Heart left ventricle (tissue), 16 donors: ENCODE results near the gene PRDM16. TPM values are rescaled to one million over a fixed set of nuclear protein-coding genes. Genes with fewer than 3 reads are reported as not detected.

ENCODE experiments used
- ATAC-seq, 4 donors: fragments of 200-7000 bp; cut with Tn5 transposase; one replicate each; pipeline ENCODE4 v1.9.1; 2020 to 2022; ENCODE audit warnings: moderate library complexity in 4 of 4, mild to moderate bottlenecking in 3 of 4, moderate number of reproducible peaks in 1 of 4
- DNase-seq, 5 donors: peaks; one replicate each; pipeline ENCODE4 v3.0.0-alpha.2; 2020
- H3K27ac ChIP-seq, 12 donors: fragments of 200-600 bp; sonication (generic) in 4 of 12; one replicate each; pipeline versions ENCODE4 v1.5.0 to v1.8.0; 2016 to 2022; ENCODE audit warnings: mild to moderate bottlenecking in 2 of 12
- H3K27me3 ChIP-seq, 9 donors: fragments of 200-600 bp; sonication (generic) in 2 of 9; one replicate each; pipeline versions ENCODE4 v1.5.1 to v1.8.0; 2016 to 2022; ENCODE audit warnings: mild to moderate bottlenecking in 3 of 9
- H3K36me3 ChIP-seq, 9 donors: fragments of 200-600 bp; sonication (generic) in 2 of 9; one replicate each; pipeline versions ENCODE4 v1.5.0 to v1.8.0; 2018 to 2022; ENCODE audit warnings: mild to moderate bottlenecking in 2 of 9
- H3K4me1 ChIP-seq, 12 donors: fragments of 200-600 bp; sonication (generic) in 4 of 12; one replicate each; pipeline versions ENCODE4 v1.5.0 to v1.8.0; 2016 to 2022; ENCODE audit warnings: mild to moderate bottlenecking in 3 of 12
- H3K4me3 ChIP-seq, 12 donors: fragments of 200-600 bp; sonication (generic) in 4 of 12; one replicate each; pipeline versions ENCODE4 v1.5.0 to v1.8.0; 2017 to 2022; ENCODE audit warnings: mild to moderate bottlenecking in 9 of 12, moderate library complexity in 4 of 12
- H3K9me3 ChIP-seq, 12 donors: fragments of 200-600 bp; sonication (generic) in 4 of 12; one replicate each; pipeline versions ENCODE4 v1.5.0 to v1.8.0; 2016 to 2022; ENCODE audit warnings: mild to moderate bottlenecking in 1 of 12
- POLR2A ChIP-seq, 2 donors: fragments of 450-650 bp; IDR thresholded peaks; one replicate each; pipeline ENCODE4 v1.6.1; 2017; ENCODE audit warnings: antibody characterized with exemption in 2 of 2, mild to moderate bottlenecking in 2 of 2, moderate library complexity in 2 of 2
- WGBS, 4 donors: extraction: QIAGEN DNeasy Blood & Tissue Kit in 2 of 4; methylation state at CpG; one replicate each; pipeline versions ENCODE4 v1.1.5 to v1.1.7; 2013 to 2018; 5-methylcytosine and 5-hydroxymethylcytosine counted together
- intact Hi-C, 10 donors: fragments of 100-400 bp; cut with DNase I; formaldehyde crosslinking; loops; one replicate each; pipeline versions ENCODE4 v1.11.1 to v1.14.2; 2022
- polyA plus RNA-seq, 2 donors: library from polyadenylated mRNA; stranded (reverse); fragments of 200-250 nt; gene quantifications; one replicate each; pipeline ENCODE4 v1.2.3, GENCODE V29; 2013
- total RNA-seq, 9 donors: library from RNA; depleted of rRNA in 2 of 9; stranded (reverse); fragments of >200 nt in 2 of 9; fragmentation: NEBNext Ultra II Directional in 3 of 9; extraction: Animal tissue kit (Norgen Biotek cat#: 25700) in 3 of 9; gene quantifications; one replicate each; pipeline versions ENCODE4 v1.1.0 to v1.2.4, GENCODE V29; 2016 to 2023
- TF ChIP-seq, protein P1 (sequence below), 12 donors: fragments of 200-600 bp; sonication (generic) in 4 of 12; IDR thresholded peaks; one replicate each; pipeline versions ENCODE4 v1.5.0 to v1.8.0; 2018 to 2022; ENCODE audit warnings: antibody characterized with exemption in 12 of 12, mild to moderate bottlenecking in 5 of 12
- donor health status: ischemic (EF 13 %, LVEDD 7.1; RV severe dilation, severe dysfunction).
- donor health status: healthy with polysubstance abuse.
- donor health status: DM: no; HTN: yes; CAD: no.
- donor health status: DM: no; HTN: no; CAD: no.
- donor health status: ischemic (EF 25% LVEDD 6.9; RV normal size, moderate dysfunction).
- donor health status: ischemic (EF 25% LVEDD 5.7; RV mildly dilated, moderate dysfunction).
- donor health status: healthy.
- donor health status: DM: yes; HTN: yes; CAD: no.
- donor health status: ischemic (EF 35%, LVEDD 5.7; RV mildly dilated, moderate dysfunction).
- donor health status: nonischemic (EF 11% LVEDD 7.7; RV severe dilation, severe dysfunction).
- donor health status: DM: yes; HTN: yes; CAD: no.
- donor health status: PGD.
- donor health status: ischemic (EF 29% LVEDD 5.4; RV normal size, mild dysfunction).
- donor health status: nonischemic (EF 23%, LVEDD 6.1; RV moderate dilation, normal function).

The PRDM16 gene
- total and polyA plus RNA-seq, 11 donors: 6.0 to 22.7 (median 14.0) TPM

DNA sequence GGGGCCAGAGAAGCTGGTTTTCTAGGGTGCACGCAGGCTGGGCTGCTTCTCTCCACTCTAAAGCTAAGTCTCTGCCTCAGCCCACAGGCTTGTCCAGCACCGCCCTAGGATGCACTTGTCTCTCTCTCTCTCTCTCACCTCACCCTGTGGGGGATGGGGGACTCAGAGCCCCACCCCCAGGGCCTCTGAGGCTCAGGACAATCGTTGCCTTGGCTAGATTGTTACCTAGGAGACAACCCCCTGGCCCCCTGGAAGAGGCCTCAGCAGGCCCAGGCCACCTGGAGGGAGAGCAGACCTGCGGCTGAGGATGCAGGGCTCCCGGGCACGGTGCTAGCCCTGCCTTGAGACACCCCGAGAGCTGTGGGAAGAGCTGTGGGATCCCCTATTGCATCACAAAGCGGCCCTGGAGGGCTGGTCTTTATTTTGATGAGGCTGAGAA is 47.8 kb upstream of the PRDM16 start, which contains the start of gene ACTRT2:
ACTRT2 (plus strand) TSS at position 235 of the 439 bp plus-strand sequence. CDS start 220 bp downstream, outside the sequence.
- H3K9me3 ChIP-seq: no peaks in the 10 kb centered on the region
- H3K27me3 ChIP-seq: peaks cover 0 to 5% (median 0%) of the 10 kb centered on the region in 9 donors
- H3K27ac ChIP-seq: no peak within 1 kb of the TSS
- TF ChIP-seq POLR2A (IDR thresholded peaks at IDR 0.05): no peak
- TF ChIP-seq, protein P1, sequence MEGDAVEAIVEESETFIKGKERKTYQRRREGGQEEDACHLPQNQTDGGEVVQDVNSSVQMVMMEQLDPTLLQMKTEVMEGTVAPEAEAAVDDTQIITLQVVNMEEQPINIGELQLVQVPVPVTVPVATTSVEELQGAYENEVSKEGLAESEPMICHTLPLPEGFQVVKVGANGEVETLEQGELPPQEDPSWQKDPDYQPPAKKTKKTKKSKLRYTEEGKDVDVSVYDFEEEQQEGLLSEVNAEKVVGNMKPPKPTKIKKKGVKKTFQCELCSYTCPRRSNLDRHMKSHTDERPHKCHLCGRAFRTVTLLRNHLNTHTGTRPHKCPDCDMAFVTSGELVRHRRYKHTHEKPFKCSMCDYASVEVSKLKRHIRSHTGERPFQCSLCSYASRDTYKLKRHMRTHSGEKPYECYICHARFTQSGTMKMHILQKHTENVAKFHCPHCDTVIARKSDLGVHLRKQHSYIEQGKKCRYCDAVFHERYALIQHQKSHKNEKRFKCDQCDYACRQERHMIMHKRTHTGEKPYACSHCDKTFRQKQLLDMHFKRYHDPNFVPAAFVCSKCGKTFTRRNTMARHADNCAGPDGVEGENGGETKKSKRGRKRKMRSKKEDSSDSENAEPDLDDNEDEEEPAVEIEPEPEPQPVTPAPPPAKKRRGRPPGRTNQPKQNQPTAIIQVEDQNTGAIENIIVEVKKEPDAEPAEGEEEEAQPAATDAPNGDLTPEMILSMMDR (IDR thresholded peaks at IDR 0.05): no peak
- WGBS, 4 donors: 52 to 63% (median 54%) methylated on average over 8 of the region's 8 CpGs
- DNase-seq: no peak
- intact Hi-C loops: no loop called here
- H3K4me1 ChIP-seq: no peaks in the 10 kb centered on the region
- ATAC-seq: no peak
- H3K4me3 ChIP-seq: no peak within 1 kb of the TSS
- H3K36me3 ChIP-seq: no peaks in the 10 kb centered on the region

DNA sequence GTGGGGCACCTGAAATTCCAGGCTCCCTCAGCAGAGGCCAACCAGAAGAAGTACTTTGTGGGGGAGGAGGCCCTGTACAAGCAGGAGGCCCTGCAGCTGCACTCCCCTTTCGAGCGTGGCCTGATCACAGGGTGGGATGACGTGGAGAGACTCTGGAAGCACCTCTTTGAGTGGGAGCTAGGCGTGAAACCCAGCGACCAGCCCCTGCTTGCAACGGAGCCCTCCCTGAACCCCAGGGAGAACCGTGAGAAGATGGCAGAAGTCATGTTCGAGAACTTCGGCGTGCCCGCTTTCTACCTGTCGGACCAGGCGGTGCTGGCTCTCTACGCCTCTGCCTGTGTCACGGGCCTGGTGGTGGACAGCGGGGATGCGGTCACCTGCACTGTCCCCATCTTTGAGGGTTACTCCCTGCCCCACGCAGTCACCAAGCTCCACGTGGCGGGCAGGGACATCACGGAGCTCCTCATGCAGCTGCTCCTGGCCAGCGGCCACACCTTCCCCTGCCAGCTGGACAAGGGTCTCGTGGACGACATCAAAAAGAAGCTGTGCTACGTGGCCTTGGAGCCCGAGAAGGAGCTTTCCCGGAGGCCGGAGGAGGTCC is 47.1 kb upstream of the PRDM16 start:
- peak in 1 of 5 donors; percentile 54 for DNase-seq
- 85 to 95% (median 88%) methylated on average over 19 to 28 of the region's 28 CpGs for WGBS, 4 donors
- TF ChIP-seq, protein P1 (IDR thresholded peaks at IDR 0.05): no peak
- TF ChIP-seq POLR2A (IDR thresholded peaks at IDR 0.05): no peak
- Histone ChIP-seq H3K4me1 (no peaks in the 10 kb centered on the region), H3K27me3 (peaks cover 0 to 5% (median 0%) of the 10 kb centered on the region in 9 donors), H3K36me3 (no peaks in the 10 kb centered on the region), H3K27ac (no peak overlapping the region), H3K9me3 (no peaks in the 10 kb centered on the region), H3K4me3 (no peak overlapping the region)
- intact Hi-C loops: no loop called here
- ATAC-seq: no peak

DNA sequence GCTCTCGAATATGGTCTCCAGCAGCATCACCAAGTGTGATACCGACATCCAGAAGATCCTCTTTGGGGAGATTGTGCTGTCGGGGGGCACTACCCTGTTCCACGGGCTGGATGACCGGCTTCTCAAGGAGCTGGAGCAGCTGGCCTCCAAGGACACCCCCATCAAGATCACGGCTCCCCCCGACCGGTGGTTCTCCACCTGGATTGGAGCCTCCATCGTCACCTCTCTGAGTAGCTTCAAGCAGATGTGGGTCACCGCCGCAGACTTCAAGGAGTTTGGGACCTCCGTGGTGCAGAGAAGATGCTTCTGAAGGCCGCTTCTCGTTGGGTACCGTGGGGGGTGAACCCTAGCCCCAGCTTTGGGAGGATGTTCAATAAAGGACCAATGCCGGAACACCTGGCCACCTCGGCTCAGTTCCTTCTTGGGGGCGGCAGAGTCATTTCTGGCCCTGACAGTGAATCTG is 46.5 kb upstream of the PRDM16 start:
- Histone ChIP-seq H3K4me3 (no peak overlapping the region), H3K27me3 (peaks cover 0 to 4% (median 0%) of the 10 kb centered on the region in 9 donors), H3K36me3 (no peaks in the 10 kb centered on the region), H3K9me3 (no peaks in the 10 kb centered on the region), H3K27ac (no peak overlapping the region), H3K4me1 (no peaks in the 10 kb centered on the region)
- intact Hi-C loops: no loop called here
- TF ChIP-seq POLR2A (IDR thresholded peaks at IDR 0.05): no peak
- TF ChIP-seq, protein P1 (IDR thresholded peaks at IDR 0.05): no peak
- ATAC-seq (no peak), DNase-seq (no peak)
- 89 to 96% (median 93%) methylated on average over 15 to 18 of the region's 18 CpGs for WGBS, 4 donors

DNA sequence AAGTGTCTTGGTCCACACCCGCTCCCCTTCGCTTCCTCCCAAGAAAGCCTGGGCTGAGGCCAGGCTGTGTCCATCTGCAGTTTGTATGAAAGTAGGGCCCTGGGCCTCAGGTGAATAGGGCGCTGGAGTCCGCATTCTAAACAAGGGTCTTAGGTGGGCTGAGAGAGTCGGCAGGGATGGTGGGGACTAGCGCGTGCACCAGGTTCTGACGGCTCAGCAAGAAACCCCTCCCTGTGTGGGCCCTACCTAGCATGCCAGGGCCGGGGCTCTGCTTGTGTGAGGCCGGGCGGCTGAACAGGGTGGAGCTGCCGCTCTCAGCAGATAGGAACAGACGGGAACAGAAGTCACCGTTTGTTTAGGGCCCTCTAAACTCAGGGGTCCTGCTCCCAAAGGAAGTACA is 46.0 kb upstream of the PRDM16 start:
- no peak for DNase-seq
- Histone ChIP-seq H3K9me3 (no peaks in the 10 kb centered on the region), H3K27me3 (peaks cover 0 to 8% (median 0%) of the 10 kb centered on the region in 9 donors), H3K36me3 (no peaks in the 10 kb centered on the region), H3K4me1 (no peaks in the 10 kb centered on the region), H3K27ac (no peak overlapping the region), H3K4me3 (no peak overlapping the region)
- 69 to 74% (median 70%) methylated on average over 14 of the region's 14 CpGs for WGBS, 4 donors
- intact Hi-C loops: no loop called here
- TF ChIP-seq POLR2A (IDR thresholded peaks at IDR 0.05): no peak
- TF ChIP-seq, protein P1 (IDR thresholded peaks at IDR 0.05): no peak
- ATAC-seq: no peak
